WERI-Rb-1 (cell line): ENCODE data around the gene YTHDF1.

ENCODE experiments used
- DNase-seq: peaks from one replicate; pipeline ENCODE4 v3.0.0-alpha.2; 2020
- H3K27ac ChIP-seq: fragments of 250-450 bp; sonication (Bioruptor Pico); 2 replicates; pipeline ENCODE4 v1.5.1; 2020; ENCODE audit warnings: mild to moderate bottlenecking, moderate library complexity
- H3K27me3 ChIP-seq: fragments of 250-450 bp; sonication (Bioruptor Pico); 2 replicates; pipeline ENCODE4 v1.5.1; 2021; ENCODE audit warnings: mild to moderate bottlenecking, low read depth, moderate library complexity; ENCODE audit not compliant: insufficient read depth, severe bottlenecking
- H3K36me3 ChIP-seq: fragments of 250-450 bp; sonication (Bioruptor Pico); 2 replicates; pipeline ENCODE4 v1.5.1; 2020; ENCODE audit warnings: mild to moderate bottlenecking, moderate library complexity
- H3K4me3 ChIP-seq: 2 replicates; pipeline ENCODE4 v1.5.1; 2011; ENCODE audit warnings: low read depth, mild to moderate bottlenecking, control low read depth, low read length
- H3K9me3 ChIP-seq: fragments of 250-450 bp; sonication (Bioruptor Pico); 2 replicates; pipeline ENCODE4 v1.5.1; 2021; ENCODE audit warnings: mild to moderate bottlenecking, moderate library complexity; ENCODE audit not compliant: severe bottlenecking
- CTCF ChIP-seq: IDR thresholded peaks from 2 replicates; pipeline ENCODE4 v1.5.1; 2011; ENCODE audit warnings: low read depth, mild to moderate bottlenecking, control low read depth, inconsistent platforms, low read length

Gene YTHDF1

GRCh38 chr20:63164484-63165355 is 51.2 kb downstream of the YTHDF1 start:
- Histone ChIP-seq H3K27ac (no peak overlapping the region), H3K4me3 (no peak overlapping the region), H3K9me3 (no peaks in the 10 kb centered on the region), H3K27me3 (no peaks in the 10 kb centered on the region), H3K36me3 (no peaks in the 10 kb centered on the region)
- no peak for DNase-seq
- no peak for TF ChIP-seq CTCF

DNA sequence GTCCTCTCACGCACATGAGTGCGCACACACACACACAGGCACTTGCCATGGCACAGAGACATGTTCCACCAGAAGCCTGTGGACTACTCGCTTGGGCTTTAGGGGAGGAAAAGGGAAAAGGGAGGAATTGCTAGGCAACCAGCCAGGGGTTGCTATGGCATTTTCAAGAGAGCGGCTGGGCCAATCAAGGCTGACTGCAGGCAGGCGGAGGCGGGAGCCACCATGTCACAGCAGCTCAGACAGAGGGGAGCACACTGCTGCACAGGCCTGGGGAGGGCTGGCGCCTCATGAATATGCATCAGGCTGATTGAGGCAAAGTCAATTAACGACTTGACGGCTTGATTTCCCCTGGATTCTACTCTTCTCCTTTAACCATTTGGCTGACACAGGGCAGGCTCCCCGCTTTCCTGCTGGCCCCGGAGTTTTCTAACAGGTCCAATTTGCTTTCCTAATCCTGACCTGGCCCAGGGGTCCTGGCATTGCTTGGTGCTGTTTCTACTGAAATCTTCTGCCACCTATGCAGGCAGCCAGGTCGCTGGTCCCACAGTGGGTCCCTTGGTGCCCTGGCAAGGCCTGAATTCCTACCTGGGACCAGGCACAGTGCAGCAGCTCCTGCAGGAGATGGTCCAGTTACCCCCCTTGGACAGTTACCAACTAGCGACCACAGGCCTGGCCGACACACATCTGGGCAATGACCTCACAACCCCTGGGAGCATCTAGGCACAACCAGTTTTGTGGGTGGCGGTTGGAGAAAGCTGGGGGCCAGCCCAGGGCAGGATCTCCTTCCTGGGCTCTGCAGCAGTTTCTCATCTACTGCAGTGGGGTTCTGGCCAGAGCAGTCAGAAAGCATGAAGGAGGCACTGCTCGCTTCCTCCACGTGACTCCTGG is 52.1 kb downstream of the YTHDF1 start:
- H3K9me3 ChIP-seq = no peaks in the 10 kb centered on the region
- no peak for DNase-seq
- no peak overlapping the region for H3K27ac ChIP-seq
- H3K4me3 ChIP-seq = no peak overlapping the region
- no peaks in the 10 kb centered on the region for H3K27me3 ChIP-seq
- no peak for TF ChIP-seq CTCF
- no peaks in the 10 kb centered on the region for H3K36me3 ChIP-seq

DNA sequence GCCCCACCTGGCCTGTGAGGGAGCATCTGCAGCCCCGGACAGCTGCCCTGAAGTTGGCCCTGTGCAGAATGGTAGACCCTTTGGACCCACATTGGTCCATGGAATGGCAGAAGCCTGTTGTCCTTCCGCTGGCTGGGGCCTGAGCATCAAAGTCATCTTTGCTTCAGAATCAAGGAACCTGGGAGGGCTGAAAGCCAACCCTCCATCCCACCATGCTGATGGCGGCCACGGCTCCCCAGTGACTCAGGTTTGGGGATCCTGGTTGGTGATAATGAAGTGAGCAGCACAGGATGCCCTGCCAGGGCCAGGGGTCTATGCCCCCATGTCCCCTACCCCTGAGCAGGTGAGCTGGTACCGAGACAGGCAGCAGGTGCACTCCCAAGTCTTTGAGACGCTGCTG is 52.8 kb downstream of the YTHDF1 start:
- no peak for TF ChIP-seq CTCF
- H3K36me3 ChIP-seq = no peaks in the 10 kb centered on the region
- no peaks in the 10 kb centered on the region for H3K9me3 ChIP-seq
- H3K27ac ChIP-seq = no peak overlapping the region
- DNase-seq = no peak
- H3K27me3 ChIP-seq = no peaks in the 10 kb centered on the region
- H3K4me3 ChIP-seq = no peak overlapping the region

DNA sequence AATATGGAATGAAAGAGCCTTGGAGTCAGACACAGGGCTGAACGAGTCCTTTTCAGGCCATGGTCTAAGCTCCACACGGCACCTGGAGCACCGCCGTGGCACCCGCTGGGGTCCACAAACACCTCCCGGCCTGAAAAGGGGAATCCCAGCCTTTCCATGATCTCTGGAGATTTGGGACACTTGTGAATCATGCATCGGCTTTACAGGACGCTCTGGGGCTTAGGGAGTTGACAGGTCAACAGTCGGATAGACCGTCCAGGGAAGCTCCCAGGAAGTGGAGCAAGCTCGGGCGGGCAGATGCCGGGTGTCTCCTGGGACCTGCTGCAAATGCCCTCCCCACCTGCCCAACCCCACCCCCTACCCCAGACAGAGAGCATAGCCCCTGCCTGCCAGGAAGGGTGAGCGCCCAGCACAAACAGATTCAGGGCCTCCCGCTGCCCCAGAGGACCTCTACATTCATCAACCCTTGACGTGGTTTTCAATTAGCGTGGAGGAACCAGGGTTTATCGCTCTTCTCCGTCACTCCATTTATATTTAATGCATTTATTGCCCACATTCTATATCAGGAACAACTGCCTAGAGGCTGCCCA is 53.6 kb downstream of the YTHDF1 start:
- DNase-seq = no peak
- H3K27ac ChIP-seq = no peak overlapping the region
- no peak for TF ChIP-seq CTCF
- no peaks in the 10 kb centered on the region for H3K27me3 ChIP-seq
- no peak overlapping the region for H3K4me3 ChIP-seq
- H3K36me3 ChIP-seq = no peaks in the 10 kb centered on the region
- no peaks in the 10 kb centered on the region for H3K9me3 ChIP-seq

- Histone ChIP-seq H3K9me3 (no peaks in the 10 kb centered on the region), H3K27ac (no peak overlapping the region), H3K36me3 (no peaks in the 10 kb centered on the region), H3K4me3 (no peak overlapping the region), H3K27me3 (no peaks in the 10 kb centered on the region)
- no peak for TF ChIP-seq CTCF
- no peak for DNase-seq
Observed at GRCh38 chr20:63161176-63161651, 54.7 kb downstream of the YTHDF1 start.
